GM12878 (cell line): Measurements from ENCODE around the gene EPHB1. TPM values are rescaled to one million over a fixed set of nuclear protein-coding genes. Genes with fewer than 3 reads are reported as not detected.

Experiments used
- CBX3 ChIP-seq: fragments of 200-600 bp; sonication (generic); IDR thresholded peaks from 2 replicates; pipeline ENCODE4 v1.6.1; 2016; ENCODE audit warnings: low read depth, borderline replicate concordance
- CHD4 ChIP-seq: fragments of 200-600 bp; sonication (generic); IDR thresholded peaks from 2 replicates; pipeline ENCODE4 v1.6.1; 2016; ENCODE audit warnings: mild to moderate bottlenecking
- FOXM1 ChIP-seq: IDR thresholded peaks from 2 replicates; pipeline ENCODE4 v1.6.1; 2012; ENCODE audit warnings: low read depth, mild to moderate bottlenecking, inconsistent platforms, low read length, moderate library complexity
- GABPA ChIP-seq: IDR thresholded peaks from 2 replicates; pipeline ENCODE4 v1.6.1; 2014; ENCODE audit warnings: antibody characterized with exemption, low read depth, mild to moderate bottlenecking, inconsistent platforms
- MEF2B ChIP-seq: fragments of 450-650 bp; IDR thresholded peaks from 2 replicates; pipeline ENCODE4 v1.6.1; 2018; ENCODE audit warnings: mild to moderate bottlenecking, moderate library complexity; ENCODE audit not compliant: partially characterized antibody, poor library complexity, severe bottlenecking
- NFIC ChIP-seq: IDR thresholded peaks from 2 replicates; pipeline ENCODE4 v1.6.1; 2012; ENCODE audit warnings: low read depth, mild to moderate bottlenecking, inconsistent platforms, low read length, moderate library complexity
- NR2F1 ChIP-seq: fragments of 450-650 bp; conservative IDR thresholded peaks from 2 replicates; pipeline ENCODE4 v1.6.1; 2017; ENCODE audit warnings: mild to moderate bottlenecking
- PML ChIP-seq: IDR thresholded peaks from 2 replicates; pipeline ENCODE4 v1.6.1; 2012; ENCODE audit warnings: low read length, inconsistent platforms
- POLR2A ChIP-seq: IDR thresholded peaks from 2 replicates; pipeline ENCODE4 v1.6.1; 2011; ENCODE audit warnings: low read depth, mild to moderate bottlenecking, low read length
- RELA ChIP-seq: fragments of 450-650 bp; IDR thresholded peaks from 2 replicates; pipeline ENCODE4 v1.8.0; 2014; ENCODE audit warnings: borderline replicate concordance; ENCODE audit not compliant: partially characterized antibody
- RUNX3 ChIP-seq: IDR thresholded peaks from 2 replicates; pipeline ENCODE4 v1.6.1; 2012; ENCODE audit warnings: low read length, inconsistent platforms
- SRF ChIP-seq, 2 experiments: IDR thresholded peaks; 2 replicates each; pipeline ENCODE4 v1.6.1; 2011; ENCODE audit warnings: low read depth in 2 of 2, low read length in 2 of 2, mild to moderate bottlenecking in 1 of 2, moderate library complexity in 1 of 2
- STAT1 ChIP-seq: fragments of 450-650 bp; conservative IDR thresholded peaks from 2 replicates; pipeline ENCODE4 v1.6.1; 2014; ENCODE audit warnings: antibody characterized with exemption, mild to moderate bottlenecking
- SUZ12 ChIP-seq: fragments of 200-600 bp; sonication (generic); IDR thresholded peaks from one replicate; pipeline ENCODE4 v1.6.1; 2018; ENCODE audit warnings: antibody characterized with exemption, mild to moderate bottlenecking; ENCODE audit not compliant: unreplicated experiment
- TCF3 ChIP-seq: IDR thresholded peaks from 2 replicates; pipeline ENCODE4 v1.6.1; 2012; ENCODE audit warnings: low read depth, mild to moderate bottlenecking, low read length, borderline replicate concordance; ENCODE audit not compliant: insufficient read depth
- YY1 ChIP-seq: IDR thresholded peaks from 2 replicates; pipeline ENCODE4 v1.6.1; 2011; ENCODE audit warnings: low read depth, mild to moderate bottlenecking, low read length
- ZNF217 ChIP-seq: fragments of 450-650 bp; IDR thresholded peaks from 2 replicates; pipeline ENCODE4 v1.6.1; 2017; ENCODE audit warnings: antibody characterized with exemption, mild to moderate bottlenecking
- polyA plus RNA-seq, 11 experiments: library from polyadenylated mRNA; depleted of rRNA in 4 of 11; unstranded in 6 of 11; stranded (reverse) in 5 of 11; fragments of >200 nt; fragmentation: Nextera tagmentation in 4 of 11; fragmentation: Illumina TruSeq in 1 of 11; extraction: Ambion mirVana in 4 of 11; extraction: Trizol in 1 of 11; gene quantifications; 1 replicate in 1 of 11; 2 replicates in 10 of 11; pipeline versions ENCODE4 v1.2.1 to v1.2.3, GENCODE V29; 2011 to 2016; ENCODE audit warnings: inconsistent platforms in 2 of 11, missing spikeins in 2 of 11, low read depth in 1 of 11
- total RNA-seq, 4 experiments: library from RNA; depleted of rRNA in 3 of 4; stranded (reverse); fragments of >200 nt in 3 of 4; fragmentation: Illumina TruSeq in 1 of 4; extraction: Trizol in 1 of 4; gene quantifications; 2 replicates each; pipeline versions ENCODE4 v1.2.1 to v1.2.3, GENCODE V29; 2013 to 2021
- TF ChIP-seq, protein P1 (sequence below): IDR thresholded peaks from 2 replicates; pipeline ENCODE4 v1.6.1; 2012; ENCODE audit warnings: mild to moderate bottlenecking, low read depth, low read length
- TF ChIP-seq, protein P2 (sequence below): IDR thresholded peaks from 2 replicates; pipeline ENCODE4 v1.6.1; 2011; ENCODE audit warnings: borderline replicate concordance, low read depth, mild to moderate bottlenecking, moderate library complexity, low read length; ENCODE audit not compliant: insufficient read depth, poor library complexity, severe bottlenecking
- TF ChIP-seq, protein P3 (sequence below): fragments of 450-650 bp; IDR thresholded peaks from 2 replicates; pipeline ENCODE4 v1.6.1; 2017; ENCODE audit warnings: low read depth, mild to moderate bottlenecking, moderate library complexity
- TF ChIP-seq, protein P4 (sequence below): fragments of 450-650 bp; IDR thresholded peaks from 2 replicates; pipeline ENCODE4 v1.6.1; 2017; ENCODE audit warnings: mild to moderate bottlenecking
- TF ChIP-seq, protein P5 (sequence below): IDR thresholded peaks from 2 replicates; pipeline ENCODE4 v1.6.1; 2011; ENCODE audit warnings: borderline replicate concordance, low read depth, mild to moderate bottlenecking, moderate library complexity, mixed read lengths, low read length; ENCODE audit not compliant: insufficient read depth; ENCODE audit errors: extremely low read length

The EPHB1 gene
- total and polyA plus RNA-seq, 10 of the 15 experiments (the other 5 are each of a cell fraction or from before 2014, with no cell fraction given): 0.33 to 23.8 (median 1.2) TPM

DNA sequence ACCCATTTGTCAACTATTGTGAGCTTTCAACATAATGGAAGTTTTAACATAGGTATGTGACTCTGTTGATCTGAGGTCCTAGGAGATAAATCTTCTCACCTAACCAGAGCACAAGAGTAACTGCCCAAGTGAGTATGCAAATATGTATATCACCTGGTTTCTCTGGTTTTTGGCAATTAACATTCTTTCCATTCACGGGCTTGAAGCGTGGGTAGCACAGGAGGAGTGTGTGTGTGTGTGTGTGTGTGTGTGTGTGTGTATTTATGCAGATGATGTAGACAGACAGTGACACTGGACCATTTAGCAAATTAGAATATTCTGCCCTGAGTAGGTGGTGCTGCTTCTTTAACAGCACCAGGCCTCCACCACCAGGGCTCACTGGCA lies 15.0 kb downstream of the EPHB1 start (continued):
- TF ChIP-seq, protein P1, sequence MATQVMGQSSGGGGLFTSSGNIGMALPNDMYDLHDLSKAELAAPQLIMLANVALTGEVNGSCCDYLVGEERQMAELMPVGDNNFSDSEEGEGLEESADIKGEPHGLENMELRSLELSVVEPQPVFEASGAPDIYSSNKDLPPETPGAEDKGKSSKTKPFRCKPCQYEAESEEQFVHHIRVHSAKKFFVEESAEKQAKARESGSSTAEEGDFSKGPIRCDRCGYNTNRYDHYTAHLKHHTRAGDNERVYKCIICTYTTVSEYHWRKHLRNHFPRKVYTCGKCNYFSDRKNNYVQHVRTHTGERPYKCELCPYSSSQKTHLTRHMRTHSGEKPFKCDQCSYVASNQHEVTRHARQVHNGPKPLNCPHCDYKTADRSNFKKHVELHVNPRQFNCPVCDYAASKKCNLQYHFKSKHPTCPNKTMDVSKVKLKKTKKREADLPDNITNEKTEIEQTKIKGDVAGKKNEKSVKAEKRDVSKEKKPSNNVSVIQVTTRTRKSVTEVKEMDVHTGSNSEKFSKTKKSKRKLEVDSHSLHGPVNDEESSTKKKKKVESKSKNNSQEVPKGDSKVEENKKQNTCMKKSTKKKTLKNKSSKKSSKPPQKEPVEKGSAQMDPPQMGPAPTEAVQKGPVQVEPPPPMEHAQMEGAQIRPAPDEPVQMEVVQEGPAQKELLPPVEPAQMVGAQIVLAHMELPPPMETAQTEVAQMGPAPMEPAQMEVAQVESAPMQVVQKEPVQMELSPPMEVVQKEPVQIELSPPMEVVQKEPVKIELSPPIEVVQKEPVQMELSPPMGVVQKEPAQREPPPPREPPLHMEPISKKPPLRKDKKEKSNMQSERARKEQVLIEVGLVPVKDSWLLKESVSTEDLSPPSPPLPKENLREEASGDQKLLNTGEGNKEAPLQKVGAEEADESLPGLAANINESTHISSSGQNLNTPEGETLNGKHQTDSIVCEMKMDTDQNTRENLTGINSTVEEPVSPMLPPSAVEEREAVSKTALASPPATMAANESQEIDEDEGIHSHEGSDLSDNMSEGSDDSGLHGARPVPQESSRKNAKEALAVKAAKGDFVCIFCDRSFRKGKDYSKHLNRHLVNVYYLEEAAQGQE: no peak
- TF ChIP-seq NFIC (no peak), RUNX3 (no peak), RELA (no peak), MEF2B (peak; percentile 33), TCF3 (no peak), YY1 (no peak), SRF (IDR thresholded peaks at IDR 0.05; ENCODE audit: low read depth in 2 of 2, low read length in 2 of 2) (no peak), POLR2A (no peak), NR2F1 (no peak), SUZ12 (no peak), GABPA (no peak), STAT1 (no peak), FOXM1 (no peak), PML (no peak), ZNF217 (no peak), CHD4 (no peak), CBX3 (no peak)
- TF ChIP-seq, protein P2, sequence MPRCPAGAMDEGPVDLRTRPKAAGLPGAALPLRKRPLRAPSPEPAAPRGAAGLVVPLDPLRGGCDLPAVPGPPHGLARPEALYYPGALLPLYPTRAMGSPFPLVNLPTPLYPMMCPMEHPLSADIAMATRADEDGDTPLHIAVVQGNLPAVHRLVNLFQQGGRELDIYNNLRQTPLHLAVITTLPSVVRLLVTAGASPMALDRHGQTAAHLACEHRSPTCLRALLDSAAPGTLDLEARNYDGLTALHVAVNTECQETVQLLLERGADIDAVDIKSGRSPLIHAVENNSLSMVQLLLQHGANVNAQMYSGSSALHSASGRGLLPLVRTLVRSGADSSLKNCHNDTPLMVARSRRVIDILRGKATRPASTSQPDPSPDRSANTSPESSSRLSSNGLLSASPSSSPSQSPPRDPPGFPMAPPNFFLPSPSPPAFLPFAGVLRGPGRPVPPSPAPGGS: no peak
- TF ChIP-seq, protein P3, sequence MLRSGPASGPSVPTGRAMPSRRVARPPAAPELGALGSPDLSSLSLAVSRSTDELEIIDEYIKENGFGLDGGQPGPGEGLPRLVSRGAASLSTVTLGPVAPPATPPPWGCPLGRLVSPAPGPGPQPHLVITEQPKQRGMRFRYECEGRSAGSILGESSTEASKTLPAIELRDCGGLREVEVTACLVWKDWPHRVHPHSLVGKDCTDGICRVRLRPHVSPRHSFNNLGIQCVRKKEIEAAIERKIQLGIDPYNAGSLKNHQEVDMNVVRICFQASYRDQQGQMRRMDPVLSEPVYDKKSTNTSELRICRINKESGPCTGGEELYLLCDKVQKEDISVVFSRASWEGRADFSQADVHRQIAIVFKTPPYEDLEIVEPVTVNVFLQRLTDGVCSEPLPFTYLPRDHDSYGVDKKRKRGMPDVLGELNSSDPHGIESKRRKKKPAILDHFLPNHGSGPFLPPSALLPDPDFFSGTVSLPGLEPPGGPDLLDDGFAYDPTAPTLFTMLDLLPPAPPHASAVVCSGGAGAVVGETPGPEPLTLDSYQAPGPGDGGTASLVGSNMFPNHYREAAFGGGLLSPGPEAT: peak; percentile 61
- TF ChIP-seq, protein P4, sequence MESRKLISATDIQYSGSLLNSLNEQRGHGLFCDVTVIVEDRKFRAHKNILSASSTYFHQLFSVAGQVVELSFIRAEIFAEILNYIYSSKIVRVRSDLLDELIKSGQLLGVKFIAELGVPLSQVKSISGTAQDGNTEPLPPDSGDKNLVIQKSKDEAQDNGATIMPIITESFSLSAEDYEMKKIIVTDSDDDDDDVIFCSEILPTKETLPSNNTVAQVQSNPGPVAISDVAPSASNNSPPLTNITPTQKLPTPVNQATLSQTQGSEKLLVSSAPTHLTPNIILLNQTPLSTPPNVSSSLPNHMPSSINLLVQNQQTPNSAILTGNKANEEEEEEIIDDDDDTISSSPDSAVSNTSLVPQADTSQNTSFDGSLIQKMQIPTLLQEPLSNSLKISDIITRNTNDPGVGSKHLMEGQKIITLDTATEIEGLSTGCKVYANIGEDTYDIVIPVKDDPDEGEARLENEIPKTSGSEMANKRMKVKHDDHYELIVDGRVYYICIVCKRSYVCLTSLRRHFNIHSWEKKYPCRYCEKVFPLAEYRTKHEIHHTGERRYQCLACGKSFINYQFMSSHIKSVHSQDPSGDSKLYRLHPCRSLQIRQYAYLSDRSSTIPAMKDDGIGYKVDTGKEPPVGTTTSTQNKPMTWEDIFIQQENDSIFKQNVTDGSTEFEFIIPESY: no peak
- TF ChIP-seq, protein P5, sequence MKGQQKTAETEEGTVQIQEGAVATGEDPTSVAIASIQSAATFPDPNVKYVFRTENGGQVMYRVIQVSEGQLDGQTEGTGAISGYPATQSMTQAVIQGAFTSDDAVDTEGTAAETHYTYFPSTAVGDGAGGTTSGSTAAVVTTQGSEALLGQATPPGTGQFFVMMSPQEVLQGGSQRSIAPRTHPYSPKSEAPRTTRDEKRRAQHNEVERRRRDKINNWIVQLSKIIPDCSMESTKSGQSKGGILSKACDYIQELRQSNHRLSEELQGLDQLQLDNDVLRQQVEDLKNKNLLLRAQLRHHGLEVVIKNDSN: no peak
